HuH-7 (cell line): ENCODE data around the gene SUB1.
"Not testable (repeated sequence)": the region's sequence is repeated elsewhere in the genome, so short reads cannot be mapped to it uniquely, and the experiment has no call there.

ENCODE experiments used
- DNase-seq: peaks from one replicate; pipeline ENCODE4 v3.0.0; 2011; ENCODE audit warnings: low spot score

Gene SUB1

DNA sequence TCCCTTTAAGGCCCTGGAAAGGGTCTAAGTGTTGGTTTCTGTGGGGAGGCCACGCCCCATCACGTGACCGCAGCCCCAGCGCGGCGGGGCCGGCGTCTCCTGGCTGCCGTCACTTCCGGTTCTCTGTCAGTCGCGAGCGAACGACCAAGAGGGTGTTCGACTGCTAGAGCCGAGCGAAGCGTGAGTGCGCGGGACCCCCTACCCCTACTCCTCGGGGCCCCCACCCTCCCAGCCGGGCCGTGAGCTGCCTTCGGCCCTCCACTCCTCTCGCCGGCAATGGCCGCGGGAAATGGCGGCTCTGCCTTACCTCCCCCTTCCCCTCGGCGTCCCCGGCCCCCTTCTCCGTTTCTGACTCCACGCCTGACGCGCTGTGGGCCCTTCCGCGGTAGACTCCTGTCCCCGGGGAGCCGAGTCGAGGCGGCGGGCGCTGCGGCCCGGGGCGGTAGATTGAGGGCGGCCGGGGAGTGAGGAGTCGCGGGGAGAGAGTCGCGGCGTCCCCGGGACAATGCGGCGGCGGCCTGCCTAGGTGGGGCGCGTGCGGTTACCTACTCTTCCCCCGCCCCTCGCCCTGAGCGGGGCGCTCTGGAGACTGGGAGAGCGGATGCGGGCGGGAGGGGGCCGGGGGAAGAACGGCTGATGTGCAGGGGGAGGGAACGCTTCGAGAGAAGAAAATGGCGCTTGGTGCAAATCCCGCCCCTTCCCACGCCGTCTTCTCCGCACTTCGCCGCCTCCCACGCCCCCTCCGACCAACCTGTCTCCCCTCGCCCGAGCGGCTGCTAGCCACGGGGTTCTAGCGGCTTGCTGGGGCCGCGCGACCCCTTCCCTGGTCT lies at the start of gene SUB1:
TSS of gene SUB1 (plus strand) at position 112 of the 830 bp plus-strand sequence. CDS start 2,956 bp downstream, outside the sequence.
- DNase-seq, result peak; percentile 80

DNA sequence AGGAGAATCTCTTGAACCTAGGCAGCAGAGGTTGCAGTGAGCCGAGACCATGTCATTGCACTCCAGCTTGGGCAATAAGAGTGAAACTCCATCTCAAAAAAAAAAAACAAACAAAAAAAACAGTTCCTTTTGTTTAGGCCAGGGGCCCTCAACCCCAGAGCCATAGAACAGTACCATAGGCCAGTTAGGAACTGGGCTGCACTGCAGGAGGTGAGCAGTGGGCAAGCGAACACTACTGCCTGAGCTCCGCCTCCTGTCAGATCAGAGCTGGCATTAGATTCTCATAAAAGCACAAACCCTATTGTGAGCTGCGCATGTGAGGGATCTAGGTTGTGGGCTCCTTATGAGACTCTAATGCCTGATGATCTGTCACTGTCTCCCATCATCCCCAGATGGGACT lies 49.1 kb upstream of the SUB1 start:
- DNase-seq, result no peak

DNA sequence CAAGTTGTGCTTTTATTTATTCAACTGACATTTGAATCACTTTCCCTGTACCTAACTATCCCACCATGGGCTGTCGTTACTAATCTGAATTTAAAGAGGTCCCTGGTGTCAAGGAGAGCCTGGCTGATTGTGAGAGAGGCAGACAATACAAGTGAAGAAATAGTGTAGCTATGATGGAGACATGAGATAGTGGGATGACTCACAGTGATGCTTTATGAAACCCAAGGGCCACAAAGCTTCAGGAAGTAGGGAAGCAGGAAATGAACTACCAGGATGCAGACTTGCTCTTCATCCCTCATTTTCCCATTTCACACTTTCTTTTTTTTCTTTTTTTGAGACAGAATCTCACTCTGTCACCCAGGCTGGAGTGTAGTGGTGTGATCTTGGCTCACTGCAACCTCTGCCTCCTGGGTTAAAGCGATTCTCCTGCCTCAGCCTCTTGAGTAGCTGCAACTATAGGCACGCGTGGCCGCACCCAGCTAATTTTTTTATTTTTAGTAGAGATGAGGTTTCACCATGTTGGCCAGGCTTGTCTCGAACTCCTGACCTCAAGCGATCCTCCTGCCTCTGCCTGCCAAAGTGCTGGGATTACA lies 47.8 kb upstream of the SUB1 start:
- not testable (repeated sequence) for DNase-seq

DNA sequence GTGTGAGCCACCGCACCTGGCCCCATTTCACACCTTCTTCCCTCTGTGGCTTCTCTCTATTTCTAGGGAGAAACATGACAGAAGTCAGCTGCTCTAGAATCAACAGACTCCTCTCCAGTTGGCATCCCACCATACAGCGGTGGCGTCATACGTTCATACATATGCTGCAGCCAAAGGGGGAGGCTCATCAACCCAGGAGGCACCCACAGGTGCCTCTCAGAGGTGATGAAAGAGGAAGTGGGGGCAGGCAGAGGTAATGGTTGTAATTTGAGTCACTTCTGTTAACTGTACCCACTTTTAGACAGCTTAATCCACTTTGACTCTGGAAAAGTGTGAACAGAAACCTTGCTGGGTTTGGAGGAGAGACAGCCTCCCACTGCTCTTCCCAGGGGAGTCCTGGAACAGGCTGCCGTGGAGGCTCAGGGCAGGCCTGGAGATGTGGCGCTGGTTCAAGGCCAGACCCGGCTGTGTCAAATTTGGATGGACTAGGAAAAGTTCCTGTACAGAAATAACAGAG lies 47.3 kb upstream of the SUB1 start:
- no peak for DNase-seq

DNA sequence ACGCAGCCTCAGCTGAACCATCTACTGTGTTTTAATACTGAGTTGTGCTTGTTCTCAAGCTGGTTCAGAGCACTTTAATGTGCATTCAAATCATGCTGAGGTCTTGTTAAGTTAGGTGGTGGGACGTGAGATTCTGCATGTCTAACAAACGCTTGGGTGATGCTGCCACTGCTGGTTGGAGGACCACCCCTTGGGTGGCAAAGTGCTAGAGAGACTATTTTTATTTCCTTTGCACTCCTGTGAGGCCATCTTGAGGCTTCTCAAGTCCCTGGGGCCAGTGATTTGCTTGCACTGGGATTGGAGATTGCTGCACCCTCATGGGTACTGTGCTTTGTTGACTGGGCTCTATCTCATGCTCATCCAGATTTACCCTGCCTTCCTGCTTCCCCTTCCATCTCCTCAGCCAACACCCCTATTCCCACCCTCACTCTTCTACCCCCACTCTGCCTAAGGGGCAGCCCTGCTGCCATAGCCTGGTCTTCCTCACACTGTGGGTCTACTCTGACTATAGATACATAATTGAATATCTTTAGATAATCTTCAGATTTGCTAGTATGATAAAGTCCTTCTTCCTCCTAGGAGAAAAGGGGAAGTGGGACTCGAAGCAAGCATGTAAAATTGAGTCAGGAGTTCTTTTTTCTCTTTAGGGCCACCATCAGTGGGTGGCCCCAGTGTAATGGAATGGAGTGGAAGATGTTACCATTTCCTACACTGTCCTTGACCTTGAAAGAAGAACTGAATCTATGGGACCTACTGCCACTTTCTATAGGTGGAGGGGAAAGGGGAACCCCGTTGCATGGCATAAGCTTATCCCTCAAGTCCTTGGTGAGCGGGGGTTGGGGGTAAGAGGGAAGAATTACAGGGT lies 45.1 kb upstream of the SUB1 start:
- no peak for DNase-seq

DNA sequence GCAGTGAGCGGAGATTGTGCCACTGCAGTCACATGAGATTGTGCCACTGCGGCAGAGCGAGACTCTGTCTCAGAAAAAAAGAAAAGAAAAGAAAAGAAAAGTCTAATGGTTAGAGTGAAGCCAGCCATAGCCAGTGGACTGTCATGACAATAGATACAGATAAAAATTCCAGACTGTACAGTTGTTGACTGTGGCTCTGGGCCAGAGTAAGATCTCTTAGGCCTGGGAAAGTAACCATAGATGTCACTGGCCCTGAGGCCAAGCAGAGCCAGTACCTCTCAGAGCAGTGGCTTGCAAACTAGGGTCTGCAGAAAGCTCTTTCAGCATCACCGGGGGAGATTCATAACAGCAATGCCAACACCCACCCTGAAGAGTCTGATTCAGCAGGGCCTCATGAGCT lies 44.1 kb upstream of the SUB1 start:
- DNase-seq, result no peak

DNA sequence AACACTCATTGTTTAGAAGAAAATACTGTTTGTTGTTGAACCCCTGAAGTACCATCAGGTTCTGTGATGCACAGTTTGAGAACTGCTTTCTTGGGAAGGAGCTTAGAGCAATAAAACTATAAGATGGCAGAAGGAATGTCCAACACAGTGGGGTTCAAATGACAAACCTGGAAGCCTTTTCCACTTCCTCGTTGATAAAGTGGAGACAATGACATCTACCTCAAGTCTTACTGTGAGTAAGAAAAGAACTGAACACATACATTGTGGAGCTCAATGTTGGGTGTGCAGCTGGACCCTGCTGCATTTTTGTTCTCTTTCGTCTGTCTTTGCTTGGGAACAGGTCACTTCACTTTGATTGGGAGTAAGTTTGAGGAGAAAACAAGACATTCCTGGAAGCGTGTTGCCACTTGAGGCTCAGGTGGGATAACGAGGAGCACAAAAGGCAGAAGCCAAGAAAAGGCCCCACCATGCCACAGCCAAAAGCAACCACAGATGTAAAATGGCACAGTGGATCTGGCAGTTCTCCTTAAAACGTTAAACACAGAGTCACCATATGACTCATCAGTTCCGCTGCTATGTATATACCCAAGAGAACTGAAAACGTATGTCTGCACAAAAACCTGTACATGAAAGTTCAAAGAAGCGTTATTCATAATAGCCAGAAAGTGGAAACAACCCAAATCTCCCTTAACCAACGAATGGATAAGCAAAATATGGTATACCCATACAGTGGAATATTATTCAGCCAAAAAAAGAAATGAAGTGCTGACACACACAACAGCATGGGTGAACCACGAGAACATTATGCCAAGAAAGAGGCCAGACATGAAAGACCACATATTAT lies 42.9 kb upstream of the SUB1 start:
- no peak for DNase-seq

DNA sequence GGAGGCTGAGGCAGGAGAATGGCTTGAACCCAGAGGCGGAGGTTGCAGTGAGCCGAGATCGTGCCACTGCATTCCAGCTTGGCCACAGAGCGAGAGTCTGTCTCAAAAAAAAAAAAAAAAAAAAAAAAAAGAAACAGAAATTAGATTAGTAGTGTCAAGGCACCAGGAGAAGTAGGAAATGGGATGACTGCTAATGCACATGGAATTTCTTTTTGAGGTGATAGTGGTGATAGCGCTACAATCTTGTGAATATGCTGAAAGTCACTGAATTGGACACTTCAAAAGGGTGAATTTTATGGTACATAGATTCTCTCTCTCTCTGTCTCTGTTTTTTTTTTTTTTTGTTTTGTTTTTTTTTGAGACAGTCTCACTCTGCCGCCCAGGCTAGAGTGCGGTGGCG lies 42.1 kb upstream of the SUB1 start:
- DNase-seq, result no peak

DNA sequence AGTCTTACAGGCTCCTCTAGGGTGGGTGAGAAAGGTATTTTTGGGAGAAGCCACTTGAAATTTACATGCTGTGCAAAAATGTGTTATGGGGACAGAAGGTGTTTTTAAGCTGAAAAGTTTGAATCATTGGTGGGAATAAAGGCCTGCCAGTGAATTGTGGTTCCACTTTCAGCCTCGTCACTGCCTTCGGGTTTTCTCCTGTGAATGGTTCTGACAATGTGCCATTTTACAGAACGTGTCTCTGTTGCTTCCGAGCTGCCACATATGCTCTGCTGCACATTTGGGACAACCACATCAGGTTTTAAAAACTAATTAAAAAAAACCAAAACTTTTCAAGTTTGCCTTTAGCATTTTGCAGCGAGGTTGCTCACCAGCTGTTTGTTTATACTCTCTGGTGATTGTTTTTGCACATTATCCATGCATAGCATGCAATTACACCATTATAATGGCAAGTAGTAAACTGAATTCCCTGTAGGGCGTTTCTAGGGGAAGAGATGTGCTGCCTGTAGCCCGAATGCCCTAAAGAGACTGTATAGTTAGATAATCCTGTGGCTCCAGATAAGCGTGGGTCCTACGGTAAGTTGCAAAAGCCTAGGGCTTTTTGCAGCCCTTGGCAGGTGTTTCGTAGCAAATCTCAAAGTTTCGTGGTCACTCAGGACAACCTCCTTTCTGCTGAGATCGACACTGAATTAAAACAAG lies 40.1 kb upstream of the SUB1 start:
- DNase-seq, result no peak

DNA sequence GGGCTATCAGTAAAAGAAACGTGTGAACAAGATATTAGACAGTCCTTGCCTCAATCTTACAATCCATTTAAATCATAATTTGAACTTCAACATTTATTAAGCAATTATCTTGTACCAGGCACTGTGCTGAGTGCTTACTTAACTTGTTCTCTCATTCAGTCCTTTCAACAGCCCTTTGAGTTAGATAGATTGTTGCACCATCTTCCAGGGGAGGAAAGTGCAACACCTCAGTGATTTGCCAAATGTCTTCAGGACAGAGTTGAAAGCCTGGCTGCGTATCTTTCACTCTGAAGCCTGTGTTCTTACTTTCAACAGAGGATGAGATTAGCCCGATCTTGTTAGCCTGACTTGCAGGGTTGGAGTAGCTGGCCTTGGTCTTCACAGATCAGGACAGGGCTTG lies 34.2 kb upstream of the SUB1 start:
- no peak for DNase-seq

DNA sequence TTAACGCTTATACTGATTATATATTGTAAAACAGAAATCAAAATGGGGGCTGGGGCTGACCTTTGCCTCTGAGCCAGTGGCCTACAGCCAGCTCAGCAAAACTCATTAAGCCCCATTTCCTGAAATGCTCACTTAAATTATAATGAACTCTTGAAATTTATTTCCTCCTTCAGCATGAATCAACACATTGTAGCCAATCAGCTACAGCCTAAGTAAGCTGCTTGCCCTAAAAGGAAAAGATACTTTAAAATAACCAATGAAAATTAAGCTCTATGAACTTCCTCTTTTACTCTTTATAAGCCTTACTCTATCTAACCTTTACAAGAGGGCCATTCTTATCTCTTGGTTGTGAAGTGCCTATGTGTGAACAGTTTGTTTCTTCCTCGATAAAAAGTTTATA lies 33.5 kb upstream of the SUB1 start:
- no peak for DNase-seq

DNA sequence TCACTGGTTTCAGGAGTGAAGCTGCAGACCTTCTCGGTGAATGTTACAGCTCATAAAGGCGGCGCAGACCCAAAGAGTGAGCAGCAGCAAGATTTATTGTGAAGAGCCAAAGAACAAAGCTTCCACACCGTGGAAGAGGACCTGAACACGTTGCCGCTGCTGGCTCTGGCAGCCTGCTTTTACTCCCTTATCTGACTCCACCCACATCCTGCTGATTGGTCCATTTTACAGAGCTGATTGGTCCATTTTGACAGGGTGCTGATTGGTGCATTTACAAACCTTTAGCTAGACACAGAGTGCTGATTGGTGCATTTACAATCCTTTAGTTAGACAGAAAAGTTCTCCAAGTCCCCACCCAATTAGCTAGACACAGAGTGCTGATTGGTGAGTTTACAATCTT lies 32.9 kb upstream of the SUB1 start:
- not testable (repeated sequence) for DNase-seq

DNA sequence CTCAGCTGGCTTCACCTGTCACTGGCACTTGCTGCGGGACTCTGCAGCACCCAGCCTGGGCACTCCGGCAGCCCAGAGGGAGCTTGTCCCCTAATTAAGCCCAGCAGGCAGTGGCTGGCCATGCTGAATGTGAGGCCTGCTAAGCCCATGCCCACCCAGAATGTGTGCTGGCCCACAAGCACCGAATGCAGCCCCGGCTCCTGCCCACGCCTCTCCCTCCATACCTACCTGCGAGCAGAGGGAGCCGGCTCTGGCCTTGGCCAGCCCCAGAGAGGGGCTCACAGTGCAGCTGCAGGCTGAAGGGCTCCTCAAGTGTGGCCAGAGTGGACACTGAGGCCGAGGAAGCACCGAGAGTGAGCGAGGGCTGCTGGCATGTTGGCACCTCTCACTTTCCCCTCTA lies 32.4 kb upstream of the SUB1 start:
- no peak for DNase-seq

DNA sequence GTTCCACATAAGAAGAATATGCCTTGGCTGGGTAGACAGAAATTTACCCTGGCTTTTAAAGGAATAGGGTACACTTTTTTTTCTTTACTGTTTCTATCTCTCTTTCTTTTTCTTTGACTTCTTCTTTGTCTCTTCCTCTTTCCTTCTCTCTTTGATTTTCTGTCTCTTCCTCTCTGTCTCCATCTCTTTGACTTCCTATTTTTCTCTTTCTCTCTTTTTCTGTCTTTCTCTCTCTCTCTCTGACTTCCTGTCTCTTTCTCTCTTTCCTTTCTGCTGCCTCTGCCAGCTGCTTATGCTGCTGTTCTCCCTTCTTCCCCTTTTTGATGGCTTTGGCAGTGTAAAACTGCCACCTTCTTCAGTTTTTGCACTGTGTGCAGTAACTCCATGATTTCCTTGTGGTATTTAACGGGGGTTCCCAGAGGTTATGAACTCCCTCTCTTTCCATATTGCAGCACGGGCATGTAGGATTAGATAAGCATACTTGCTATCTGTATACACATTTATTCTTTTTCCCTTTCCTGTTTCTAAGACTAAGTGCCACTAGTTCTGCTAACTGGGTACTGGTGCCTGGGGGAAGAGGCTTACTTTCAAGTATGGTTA lies 31.1 kb upstream of the SUB1 start:
- not testable (repeated sequence) for DNase-seq

DNA sequence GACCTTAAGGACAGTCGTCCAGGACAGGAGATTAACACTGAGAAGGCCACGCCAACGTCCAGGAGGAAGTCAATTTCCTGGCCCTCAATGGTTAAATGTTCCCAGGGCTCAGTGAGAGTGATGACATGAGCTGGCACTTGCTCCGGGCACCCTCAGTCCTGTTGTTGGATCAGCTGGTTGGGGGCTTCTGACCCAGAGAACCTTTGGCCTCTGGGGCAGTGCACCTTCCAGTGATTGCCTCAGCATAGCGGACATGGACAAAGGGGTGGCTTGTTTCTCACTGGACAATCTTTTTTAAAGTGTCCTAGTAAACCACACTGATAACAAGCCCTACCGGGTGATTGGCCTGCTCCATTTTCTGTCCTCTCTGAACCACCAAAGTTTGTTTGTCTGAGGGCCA lies 28.8 kb upstream of the SUB1 start:
- not testable (repeated sequence) for DNase-seq

DNA sequence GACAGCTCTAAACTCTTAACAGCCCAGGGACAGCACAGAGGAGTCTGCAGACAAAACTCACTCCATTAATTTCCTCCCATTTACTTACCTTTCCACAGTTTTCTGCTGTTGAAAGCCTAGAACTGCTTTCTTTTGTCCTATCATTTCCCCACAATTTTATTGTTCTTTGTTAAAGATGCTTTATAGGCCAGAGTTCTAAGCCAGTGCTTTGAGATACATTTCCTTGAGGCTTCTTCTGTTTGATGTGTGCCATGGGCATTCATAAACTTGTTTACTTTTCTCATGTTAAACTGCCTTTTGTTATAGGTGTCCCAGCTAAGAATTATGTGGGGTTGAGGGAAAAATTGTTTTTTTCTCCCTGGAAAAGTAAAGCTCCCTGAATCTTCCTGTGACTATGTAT lies 25.9 kb upstream of the SUB1 start:
- no peak for DNase-seq

DNA sequence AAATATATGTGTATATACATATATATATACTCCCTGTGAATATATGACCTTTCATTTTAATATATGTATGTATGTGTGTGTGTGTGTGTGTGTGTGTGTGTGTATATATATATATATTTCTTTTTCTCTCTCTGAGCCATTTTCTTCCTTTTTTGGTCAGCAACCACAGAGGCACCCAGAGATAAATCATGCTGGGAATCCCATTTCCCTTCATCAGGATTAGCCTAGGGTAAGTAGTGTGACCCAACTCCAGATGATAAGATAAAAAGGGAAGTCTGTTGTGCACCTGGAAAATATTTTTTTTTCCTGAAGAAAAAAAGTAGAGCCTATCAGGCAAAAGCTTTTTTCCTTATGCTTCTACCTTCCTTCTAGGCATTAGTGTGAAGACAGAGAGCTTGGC lies 25.4 kb upstream of the SUB1 start:
- DNase-seq, result no peak

DNA sequence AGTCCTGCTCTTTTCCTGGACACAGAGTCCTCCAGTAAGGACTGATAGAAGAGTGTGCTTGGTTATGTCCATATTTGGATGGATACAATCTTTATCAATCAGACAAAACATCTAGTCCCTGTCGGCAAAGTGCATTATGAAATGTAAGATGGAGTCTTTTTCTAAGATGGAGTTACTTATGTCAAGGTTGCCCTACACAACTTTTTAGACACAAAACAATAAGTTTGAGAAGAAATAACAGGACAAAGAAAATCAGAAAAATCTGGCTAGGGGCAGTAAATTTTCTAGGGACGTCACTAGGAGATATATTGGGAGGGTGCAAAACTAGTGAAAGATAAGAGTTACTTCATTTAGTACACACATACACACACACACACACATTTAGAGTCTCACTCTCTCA lies 23.3 kb upstream of the SUB1 start:
- no peak for DNase-seq

DNA sequence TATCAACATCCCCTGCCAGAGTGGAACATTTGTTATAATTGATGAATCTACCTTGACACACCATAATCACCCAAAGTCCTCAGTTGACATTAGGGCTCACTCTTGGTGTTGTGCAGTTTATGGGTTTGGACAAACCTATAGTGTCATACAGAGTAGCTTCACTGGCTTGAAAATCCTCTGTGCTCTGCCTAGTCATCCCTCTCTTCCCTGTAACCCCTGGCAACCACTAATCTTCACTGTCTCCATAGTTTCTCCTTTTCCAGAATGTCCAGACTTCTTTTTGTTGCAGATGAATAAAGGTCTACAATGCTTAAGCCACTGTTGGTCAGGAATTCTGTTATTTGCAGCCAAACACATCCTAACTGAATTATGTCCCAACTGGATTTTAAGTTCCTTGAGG lies 22.5 kb upstream of the SUB1 start:
- DNase-seq, result no peak

DNA sequence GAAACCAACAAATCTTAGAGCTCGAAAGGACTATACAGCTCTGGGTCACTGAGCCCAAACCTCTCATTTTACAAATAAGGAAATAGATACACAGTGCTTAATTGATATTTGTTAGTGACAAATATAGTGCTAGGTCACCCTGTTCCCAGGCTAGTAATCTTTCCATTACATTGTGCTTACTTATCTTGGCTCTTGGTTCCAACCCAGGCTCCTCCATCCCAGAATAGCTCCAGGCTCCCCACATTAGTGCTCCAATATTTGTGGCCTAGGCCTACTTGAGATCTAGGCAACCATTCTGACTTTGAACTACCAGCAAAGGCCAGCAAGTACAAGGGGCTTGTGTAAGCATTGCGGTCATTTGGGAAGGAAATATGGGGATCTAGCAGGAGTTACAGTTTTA lies 21.7 kb upstream of the SUB1 start:
- DNase-seq, result no peak

DNA sequence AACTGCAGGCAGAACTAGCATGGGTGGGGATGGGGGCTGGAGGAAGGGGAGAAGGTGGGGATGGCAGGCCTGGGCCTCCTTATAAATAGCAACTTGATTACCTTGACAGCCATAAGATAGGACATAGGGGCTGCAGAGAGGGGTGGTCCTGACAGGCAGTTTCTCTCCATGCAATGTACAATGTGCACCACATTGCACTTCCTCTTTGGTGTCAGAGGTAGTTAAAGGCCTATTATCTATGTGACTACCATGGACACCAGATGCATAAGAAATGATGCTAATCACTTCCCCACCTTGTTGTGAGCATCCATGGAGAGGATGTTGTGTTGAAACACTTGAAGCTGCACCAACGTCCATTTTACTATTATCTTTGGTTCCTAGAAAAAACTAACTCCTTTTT lies 20.2 kb upstream of the SUB1 start:
- no peak for DNase-seq
